AG08395 (cell line): ENCODE measurements around the gene TRMT2A.

Experiments used
- DNase-seq: peaks from one replicate; pipeline ENCODE4 v3.0.0; 2012; ENCODE audit warnings: mixed read lengths, low spot score

Gene TRMT2A

GRCh38 chr22:20118300-20119020 is 1.4 kb upstream of the TRMT2A start:
- no peak for DNase-seq

GRCh38 chr22:20117633-20118299 is 740 bp upstream of the TRMT2A start:
- DNase-seq, result peak; percentile 31

- DNase-seq, result peak; percentile 9
These were observed 563 bp downstream of the TRMT2A start for GRCh38 chr22:20116376-20116950.

- DNase-seq, result no peak
These were observed 1.2 kb downstream of the TRMT2A start, which contains the start of gene RANBP1 for GRCh38 chr22:20115691-20116375. TSS of gene RANBP1 (plus strand) at chr22:20116104. CDS start at chr22:20116185, 81 bp downstream.

- no peak for DNase-seq
These were observed 2.2 kb downstream of the TRMT2A start for GRCh38 chr22:20114506-20115475.

GRCh38 chr22:20113551-20114310 is 3.3 kb downstream of the TRMT2A start:
- DNase-seq, result no peak

GRCh38 chr22:20112623-20113511 is 4.2 kb downstream of the TRMT2A start:
- no peak for DNase-seq

- no peak for DNase-seq
These were observed 5.1 kb downstream of the TRMT2A start for GRCh38 chr22:20111689-20112622.

GRCh38 chr22:20111045-20111688 is 5.9 kb downstream of the TRMT2A start:
- peak; percentile 17 for DNase-seq

GRCh38 chr22:20110359-20110985 is 6.6 kb downstream of the TRMT2A start:
- no peak for DNase-seq

- no peak for DNase-seq
These were observed 7.3 kb downstream of the TRMT2A start for GRCh38 chr22:20109411-20110358.

- no peak for DNase-seq
These were observed 8.2 kb downstream of the TRMT2A start for GRCh38 chr22:20108757-20109230.

GRCh38 chr22:20107951-20108756 is 8.9 kb downstream of the TRMT2A start:
- DNase-seq, result no peak

- DNase-seq, result no peak
These were observed 9.5 kb downstream of the TRMT2A start for GRCh38 chr22:20107471-20107901.

GRCh38 chr22:20106849-20107237 is 10.2 kb downstream of the TRMT2A start:
- DNase-seq, result no peak
